GM19023 (cell line): ENCODE results near the gene MED16.
"Not testable (repeated sequence)": the region's sequence is repeated elsewhere in the genome, so short reads cannot be mapped to it uniquely, and the experiment has no call there.

Experiments used
- ATAC-seq: cut with Tn5 transposase; IDR thresholded peaks from one replicate; pipeline ENCODE4 v1.9.1; 2021; ENCODE audit warnings: mild to moderate bottlenecking, moderate library complexity; ENCODE audit not compliant: unreplicated experiment

The MED16 gene

DNA sequence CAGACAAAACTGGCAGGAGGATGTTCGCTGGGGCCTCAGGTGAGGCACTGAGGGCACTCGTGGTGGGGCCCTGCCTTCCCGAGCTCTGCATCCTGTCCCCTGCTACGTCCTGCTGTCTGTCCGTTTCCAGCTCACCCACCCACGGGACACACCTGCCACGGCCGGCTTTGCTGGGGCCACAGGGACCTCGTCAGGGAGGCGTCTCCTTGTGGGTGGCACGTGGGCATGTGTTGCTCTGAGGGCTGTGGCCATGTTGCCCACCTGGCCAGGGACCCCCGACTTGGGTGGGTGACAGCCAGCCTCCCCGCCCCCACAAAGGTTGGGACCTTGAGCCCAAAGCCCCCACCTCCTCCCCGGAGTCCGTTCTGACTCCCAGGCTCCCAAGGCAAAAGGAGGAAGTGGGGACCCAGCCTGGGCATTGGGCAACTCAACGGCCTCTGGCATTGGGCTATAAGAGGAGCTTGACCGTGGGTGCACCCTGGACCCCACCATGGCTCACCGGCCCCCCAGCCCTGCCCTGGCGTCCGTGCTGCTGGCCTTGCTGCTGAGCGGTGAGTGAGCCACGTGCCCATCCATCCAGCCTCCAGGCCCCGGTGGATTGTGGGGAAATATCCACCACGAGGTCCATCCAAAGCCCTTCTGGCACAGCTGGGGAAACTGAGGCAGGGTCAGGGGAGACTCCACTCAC, 52.3 kb downstream of the MED16 start, which contains the start of gene PRTN3:
PRTN3 (plus strand) TSS at position 481 of the 688 bp plus-strand sequence; CDS start at position 491, 10 bp downstream.
- ATAC-seq, result no peak

GRCh38 chr19:835210-835810, 57.7 kb downstream of the MED16 start:
- no peak for ATAC-seq

GRCh38 chr19:834216-834615, 58.8 kb downstream of the MED16 start:
- ATAC-seq, result no peak

GRCh38 chr19:831407-832369, 61.3 kb downstream of the MED16 start:
- no peak for ATAC-seq

GRCh38 chr19:829129-829758, 63.7 kb downstream of the MED16 start:
- ATAC-seq, result no peak

- ATAC-seq, result no peak
Observed at GRCh38 chr19:827710-828321, 65.2 kb downstream of the MED16 start, which contains the start of gene AZU1. AZU1 (plus strand) TSS chr19:827837; CDS start chr19:827847, 10 bp downstream.

DNA sequence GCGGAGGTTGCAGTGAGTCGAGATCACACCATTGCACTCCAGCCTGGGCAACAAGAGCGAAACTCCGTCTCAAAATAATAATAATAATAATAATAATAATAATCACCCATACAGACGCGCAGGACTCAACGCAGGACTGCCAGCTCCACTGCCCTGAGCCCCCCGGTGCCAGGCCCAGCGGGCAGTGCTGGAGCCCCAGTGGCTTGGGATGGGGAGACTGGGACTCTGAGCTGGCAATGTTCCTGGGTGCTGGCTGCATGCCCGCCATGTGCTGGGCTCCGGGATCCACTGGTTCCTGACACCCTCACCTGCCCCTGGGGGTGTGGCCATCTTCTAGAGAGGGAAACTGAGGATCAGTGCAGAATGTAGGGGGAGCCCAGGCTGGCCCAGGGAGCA, 65.7 kb downstream of the MED16 start:
- no peak for ATAC-seq

DNA sequence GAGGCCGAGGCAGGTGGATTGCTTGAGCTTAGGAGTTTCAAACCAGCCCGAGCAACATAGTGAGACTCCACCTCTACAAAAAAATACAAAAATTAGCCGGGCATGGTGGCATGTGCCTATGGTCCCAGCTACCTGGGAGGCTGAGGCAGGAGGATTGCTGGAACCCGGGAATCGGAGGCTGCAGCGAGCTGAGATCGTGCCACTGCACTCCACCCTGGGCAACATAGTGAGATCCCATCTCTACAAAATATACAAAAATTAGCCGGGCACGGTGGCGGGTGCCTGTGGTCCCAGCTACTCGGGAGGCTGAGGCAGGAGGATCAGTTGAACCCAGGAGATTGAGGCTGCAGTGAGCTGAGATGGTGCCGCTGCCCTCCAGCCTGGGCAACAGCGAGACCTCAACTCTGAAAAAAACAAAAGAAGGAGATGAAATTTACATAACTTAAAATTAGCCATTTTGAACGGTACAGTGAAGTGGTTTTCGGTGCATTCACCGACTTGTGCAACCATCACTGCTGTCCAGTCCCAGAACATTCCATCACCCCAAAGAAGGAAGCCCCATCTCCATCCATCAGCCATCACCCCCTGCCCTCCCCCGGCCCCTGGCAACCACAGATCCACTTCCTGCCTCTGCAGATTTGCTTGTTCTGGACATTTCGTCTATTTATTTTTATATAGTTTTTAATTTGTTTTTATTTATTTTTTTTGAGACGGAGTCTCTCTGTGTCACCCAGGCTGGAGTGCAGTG, 66.9 kb downstream of the MED16 start:
- ATAC-seq, result no peak

- ATAC-seq, result no peak
Observed at GRCh38 chr19:824885-825284, 68.1 kb downstream of the MED16 start.

DNA sequence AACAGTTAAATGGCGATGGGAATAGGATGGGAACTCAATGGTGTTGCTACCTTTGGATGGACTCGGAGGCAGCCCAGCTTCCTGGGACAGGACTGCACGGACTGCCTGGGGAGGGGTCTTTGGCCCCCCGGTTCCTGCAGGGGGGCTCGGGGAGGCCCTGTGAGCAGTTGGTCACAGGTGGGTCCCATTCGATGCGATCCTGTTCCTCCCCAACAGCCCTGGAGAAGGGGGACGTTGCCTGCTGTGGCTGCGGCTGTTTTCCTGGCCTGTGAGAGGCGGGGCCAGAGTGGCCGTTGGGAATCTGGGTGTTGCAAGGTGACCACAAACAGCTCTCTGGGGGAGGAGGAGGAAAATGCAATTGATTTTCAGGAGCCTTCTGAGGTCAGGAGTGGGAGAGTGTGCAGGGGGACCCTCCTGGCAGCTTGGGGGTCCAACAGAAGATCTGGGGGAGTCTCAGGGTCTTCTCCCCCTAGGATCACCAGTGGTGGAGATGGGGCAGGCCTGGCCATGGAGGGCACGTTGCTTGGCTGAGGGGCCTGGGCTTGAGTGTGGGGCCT, 69.3 kb downstream of the MED16 start:
- ATAC-seq, result no peak

GRCh38 chr19:821825-822503, 71.0 kb downstream of the MED16 start, which contains the start of gene PLPPR3:
PLPPR3 (minus strand) TSS chr19:821955; CDS start chr19:821559, 396 bp downstream.
- no peak for ATAC-seq

DNA sequence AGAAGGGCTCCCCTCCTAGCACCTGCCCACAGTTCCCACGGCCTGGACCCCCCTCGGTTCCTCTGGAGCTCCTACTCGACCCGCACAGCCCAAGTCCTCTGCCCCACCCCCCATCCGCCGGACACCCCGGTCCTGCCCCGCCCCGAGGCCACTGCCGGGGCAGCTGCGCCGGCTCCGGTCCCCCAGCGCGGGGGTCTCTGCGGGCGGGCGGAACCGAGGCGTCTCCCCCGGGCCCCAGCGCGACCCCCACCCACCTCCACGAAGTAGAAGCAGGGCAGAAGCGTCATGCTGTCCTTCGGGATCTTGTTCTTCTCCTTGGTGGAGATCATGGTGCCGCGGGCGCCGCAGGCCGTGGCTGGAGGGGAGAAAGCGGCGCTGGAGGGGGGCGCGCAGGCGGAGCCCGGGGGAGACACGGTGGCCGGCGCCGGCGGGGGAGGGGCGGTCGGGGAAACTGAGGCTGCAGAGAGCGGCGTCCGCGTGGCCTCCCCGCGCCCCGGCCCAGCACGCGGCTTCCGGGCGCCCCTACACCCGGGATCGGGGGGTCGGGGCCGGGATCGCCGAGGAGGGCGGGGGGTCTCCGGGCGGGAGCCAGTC, 71.7 kb downstream of the MED16 start:
- no peak for ATAC-seq

- ATAC-seq, result not testable (repeated sequence)
Observed at GRCh38 chr19:820212-820611, 72.8 kb downstream of the MED16 start.
